Lung (tissue), 16 donors: Measurements from ENCODE around the gene BBS1. TPM values are rescaled to one million over a fixed set of nuclear protein-coding genes. Genes with fewer than 3 reads are reported as not detected.
A peak's percentile ranks its signal among the peaks of the same experiment; 100 is the strongest.
"Not testable (repeated sequence)": the region's sequence is repeated elsewhere in the genome, so short reads cannot be mapped to it uniquely, and the experiment has no call there.

Experiments
- ATAC-seq: fragments of 200-7000 bp; cut with Tn5 transposase; one replicate; pipeline ENCODE4 v1.9.1; 2020; ENCODE audit warnings: moderate number of reproducible peaks; ENCODE audit not compliant: insufficient read depth, low FRiP score
- DNase-seq, 3 donors: peaks; one replicate each; pipeline ENCODE4 v3.0.0-alpha.2; 2013 to 2017
- H3K27ac ChIP-seq, 2 donors: one replicate each; pipeline ENCODE4 v1.5.1; 2013; ENCODE audit warnings: mild to moderate bottlenecking in 2 of 2, moderate library complexity in 2 of 2, control low read depth in 1 of 2, inconsistent platforms in 1 of 2, low read depth in 1 of 2, low read length in 1 of 2
- H3K27me3 ChIP-seq, 3 donors: one replicate each; pipeline ENCODE4 v1.5.1; 2013; ENCODE audit warnings: low read length in 2 of 3; ENCODE audit not compliant: control insufficient read depth in 3 of 3, insufficient read depth in 3 of 3
- H3K36me3 ChIP-seq, 4 donors: one replicate each; pipeline ENCODE4 v1.5.1; 2013; ENCODE audit warnings: low read length in 4 of 4, mild to moderate bottlenecking in 1 of 4, moderate library complexity in 1 of 4; ENCODE audit not compliant: control insufficient read depth in 4 of 4, insufficient read depth in 4 of 4
- H3K4me1 ChIP-seq, 5 donors: one replicate each; pipeline ENCODE4 v1.5.1; 2013; ENCODE audit warnings: low read length in 5 of 5, mild to moderate bottlenecking in 2 of 5, moderate library complexity in 1 of 5; ENCODE audit not compliant: control insufficient read depth in 5 of 5, insufficient read depth in 5 of 5
- H3K4me3 ChIP-seq: one replicate; pipeline ENCODE4 v1.5.1; 2013; ENCODE audit warnings: mild to moderate bottlenecking, control low read depth, moderate library complexity
- H3K9ac ChIP-seq, 2 donors: one replicate each; pipeline ENCODE4 v1.5.1; 2013; ENCODE audit warnings: low read length in 2 of 2, control low read depth in 1 of 2; ENCODE audit not compliant: insufficient read depth in 1 of 2
- H3K9me3 ChIP-seq, 4 donors: one replicate each; pipeline ENCODE4 v1.5.1; 2013; ENCODE audit warnings: low read length in 3 of 4, mild to moderate bottlenecking in 1 of 4, moderate library complexity in 1 of 4; ENCODE audit not compliant: control insufficient read depth in 4 of 4, insufficient read depth in 3 of 4
- WGBS, 2 donors: extraction: QIAGEN DNeasy Blood & Tissue Kit; methylation state at CpG; one replicate each; pipeline ENCODE4 v1.1.7; 2013; 5-methylcytosine and 5-hydroxymethylcytosine counted together
- long read RNA-seq, 5 donors: transcript quantifications; one replicate each; lab custom pipeline, GENCODE V29; 2026
- polyA plus RNA-seq, 2 donors: library from polyadenylated mRNA; stranded (reverse); fragments of 200-250 nt; gene quantifications; one replicate each; pipeline ENCODE4 v1.2.1, GENCODE V29; 2013
- total RNA-seq, 2 donors: library from RNA; depleted of rRNA in 1 of 2; stranded (reverse); fragments of >200 nt in 1 of 2; gene quantifications; one replicate each; pipeline ENCODE4 v1.2.1, GENCODE V29; 2014 to 2021
- TF ChIP-seq, protein P1 (sequence below): IDR thresholded peaks from 2 replicates; pipeline ENCODE4 v1.5.1; 2012; ENCODE audit warnings: mild to moderate bottlenecking; ENCODE audit errors: control extremely low read depth, extremely low read depth
- donor health status: control.
- donor health status: control.
- donor health status: Bipolar disorder and iron deficiency.
- donor health status: healthy.
- donor health status: DM: yes; HTN: yes; CAD: no.

The BBS1 gene
- 10 to 100 TPM; 41.4 to 75.6 TPM for total RNA-seq
- 10 to 100 TPM; 12.5 to 17.3 TPM for polyA plus RNA-seq
- long read RNA-seq, donor 1, transcript BBS1-201 (17 exons, 3,423 nt), result major isoform, 5 of 8 reads
- long read RNA-seq, donor 1, partial matches to known transcripts, result 0 of 8 reads
- long read RNA-seq, donor 1, other reads (novel, unspliced or antisense), result 0 of 8 reads
- long read RNA-seq, donor 2, partial matches to known transcripts, result 0 of 1 reads
- long read RNA-seq, donor 2, other reads (novel, unspliced or antisense), result 0 of 1 reads
- long read RNA-seq, donor 3, result 0 reads
- long read RNA-seq, donor 4, partial matches to known transcripts, result 0 of 2 reads
- long read RNA-seq, donor 4, other reads (novel, unspliced or antisense), result 0 of 2 reads
- long read RNA-seq, donor 5, transcript BBS1-201 (17 exons, 3,423 nt), result major isoform, 6 of 7 reads
- long read RNA-seq, donor 5, partial matches to known transcripts, result 0 of 7 reads
- long read RNA-seq, donor 5, other reads (novel, unspliced or antisense), result 0 of 7 reads

DNA sequence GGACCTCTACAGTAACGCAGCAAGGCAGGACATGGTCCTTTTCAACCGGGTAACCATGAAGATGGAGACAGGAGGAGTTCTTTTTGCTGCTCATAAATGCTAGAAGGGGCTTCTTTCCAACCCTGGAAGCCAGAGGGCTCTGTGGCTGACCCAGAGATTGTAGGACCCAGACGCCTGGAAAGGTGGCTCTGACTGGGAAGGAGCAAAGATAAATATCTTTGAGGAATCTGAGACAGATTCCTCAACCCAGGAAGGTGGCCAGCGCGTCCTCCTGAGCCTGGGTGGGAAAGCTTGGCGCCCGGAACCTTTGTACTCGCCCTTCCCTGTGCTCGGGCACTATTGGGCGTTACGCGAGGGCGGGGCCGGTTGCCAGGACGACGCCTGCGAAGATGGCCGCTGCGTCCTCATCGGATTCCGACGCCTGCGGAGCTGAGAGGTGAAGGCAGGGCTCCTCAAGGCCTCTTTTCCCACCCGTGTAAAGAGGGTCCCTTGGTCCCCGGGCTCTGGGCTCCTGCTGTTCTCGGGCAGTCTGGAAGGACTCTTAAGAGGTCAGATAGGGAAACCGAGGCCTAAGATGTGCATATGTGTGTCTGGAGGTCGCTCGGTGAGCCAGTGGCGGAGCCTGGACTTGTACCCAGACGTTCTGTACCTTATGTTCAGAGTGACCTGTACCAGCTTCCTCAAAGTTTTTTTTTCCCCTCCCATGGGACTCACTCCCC is at the start of gene BBS1:
TSS of gene BBS1 (plus strand) at position 365 of the 719 bp plus-strand sequence. CDS start at position 390, 25 bp downstream.
- TF ChIP-seq, protein P1, sequence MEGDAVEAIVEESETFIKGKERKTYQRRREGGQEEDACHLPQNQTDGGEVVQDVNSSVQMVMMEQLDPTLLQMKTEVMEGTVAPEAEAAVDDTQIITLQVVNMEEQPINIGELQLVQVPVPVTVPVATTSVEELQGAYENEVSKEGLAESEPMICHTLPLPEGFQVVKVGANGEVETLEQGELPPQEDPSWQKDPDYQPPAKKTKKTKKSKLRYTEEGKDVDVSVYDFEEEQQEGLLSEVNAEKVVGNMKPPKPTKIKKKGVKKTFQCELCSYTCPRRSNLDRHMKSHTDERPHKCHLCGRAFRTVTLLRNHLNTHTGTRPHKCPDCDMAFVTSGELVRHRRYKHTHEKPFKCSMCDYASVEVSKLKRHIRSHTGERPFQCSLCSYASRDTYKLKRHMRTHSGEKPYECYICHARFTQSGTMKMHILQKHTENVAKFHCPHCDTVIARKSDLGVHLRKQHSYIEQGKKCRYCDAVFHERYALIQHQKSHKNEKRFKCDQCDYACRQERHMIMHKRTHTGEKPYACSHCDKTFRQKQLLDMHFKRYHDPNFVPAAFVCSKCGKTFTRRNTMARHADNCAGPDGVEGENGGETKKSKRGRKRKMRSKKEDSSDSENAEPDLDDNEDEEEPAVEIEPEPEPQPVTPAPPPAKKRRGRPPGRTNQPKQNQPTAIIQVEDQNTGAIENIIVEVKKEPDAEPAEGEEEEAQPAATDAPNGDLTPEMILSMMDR, result no peak
- peak; percentile 94 for ATAC-seq
- peaks cover under 1 to 14% (median 7%) of the 10 kb centered on the region in 4 donors for H3K36me3 ChIP-seq
- H3K9ac ChIP-seq, result peak within 1 kb of the TSS; percentile 68 to 69
- 1% methylated on average over 31 of the region's 31 CpGs for WGBS, 2 donors
- no peaks in the 10 kb centered on the region for H3K9me3 ChIP-seq
- peak within 1 kb of the TSS; percentile 81 for H3K4me3 ChIP-seq
- H3K27ac ChIP-seq, result no peak within 1 kb of the TSS
- no peaks in the 10 kb centered on the region for H3K27me3 ChIP-seq
- DNase-seq, result peak; percentile 85 to 86 (median 86)
- H3K4me1 ChIP-seq, result peaks cover 0 to 8% (median 4%) of the 10 kb centered on the region in 5 donors

- Histone ChIP-seq H3K36me3 (no peaks in the 10 kb centered on the region), H3K4me1 (peaks cover 0 to 2% (median 0%) of the 10 kb centered on the region in 5 donors), H3K9me3 (no peaks in the 10 kb centered on the region), H3K9ac (no peak overlapping the region), H3K27me3 (no peaks in the 10 kb centered on the region), H3K4me3 (no peak overlapping the region), H3K27ac (no peak overlapping the region)
- no peak for DNase-seq
- TF ChIP-seq, protein P1, result no peak
- ATAC-seq, result no peak
Observed at GRCh38 chr11:66462010-66462409, 48.4 kb upstream of the BBS1 start.

DNA sequence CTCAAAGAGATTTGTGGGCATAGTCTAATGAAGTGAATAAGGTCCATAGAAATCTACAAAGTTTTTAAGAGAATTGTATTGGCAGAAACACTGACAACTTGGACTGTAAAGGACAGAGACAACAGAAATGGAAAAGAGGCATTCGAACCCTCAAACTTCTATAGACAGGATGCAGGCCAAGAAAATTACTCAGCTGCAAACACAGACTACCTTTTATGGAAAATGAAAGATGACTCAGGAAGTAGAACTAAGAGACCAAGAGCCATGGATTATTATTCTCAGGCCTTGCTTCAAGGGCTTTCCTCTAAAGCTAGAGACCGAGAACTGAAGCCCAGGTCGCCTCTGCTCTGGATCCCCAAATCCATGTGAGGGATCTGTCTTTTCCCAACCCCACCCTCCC is 47.5 kb upstream of the BBS1 start:
- TF ChIP-seq, protein P1, result no peak
- WGBS, 2 donors, result 92 to 96% methylated on average over 3 of the region's 3 CpGs
- no peak for ATAC-seq
- Histone ChIP-seq H3K27me3 (no peaks in the 10 kb centered on the region), H3K9ac (no peak overlapping the region), H3K4me1 (peaks cover 0 to 7% (median 5%) of the 10 kb centered on the region in 5 donors), H3K9me3 (no peaks in the 10 kb centered on the region), H3K27ac (no peak overlapping the region), H3K36me3 (no peaks in the 10 kb centered on the region), H3K4me3 (no peak overlapping the region)
- no peak for DNase-seq

GRCh38 chr11:66464116-66464515 is 46.3 kb upstream of the BBS1 start:
- not testable (repeated sequence) for ATAC-seq, H3K9me3 ChIP-seq, H3K27ac ChIP-seq, H3K36me3 ChIP-seq, H3K27me3 ChIP-seq, H3K4me3 ChIP-seq, H3K9ac ChIP-seq, DNase-seq
- peaks cover 0 to 11% (median 6%) of the 10 kb centered on the region in 5 donors for H3K4me1 ChIP-seq
- WGBS, 2 donors, result 78 to 90% methylated on average over 5 of the region's 5 CpGs
